ENCODE data around the gene SLC8A3.

- TF ChIP-seq CTCF (IDR thresholded peaks at IDR 0.05; ENCODE audit: poor library complexity) (no peak), EZH2 (IDR thresholded peaks at IDR 0.05; ENCODE audit: borderline replicate concordance) (no peak)
These were observed 45.6 kb upstream of the SLC8A3 start for GRCh38 chr14:70234066-70234950.

Data from hepatocyte (in vitro differentiated cells).